Measurements from ENCODE around the gene DMWD. TPM values are rescaled to one million over a fixed set of nuclear protein-coding genes. Genes with fewer than 3 reads are reported as not detected.
A peak's percentile ranks its signal among the peaks of the same experiment; 100 is the strongest.

Gene DMWD
- total and polyA plus RNA-seq, 2 donors (not counting 1 experiment from before 2014, with no cell fraction given), result 25.1 to 86.4 TPM

DNA sequence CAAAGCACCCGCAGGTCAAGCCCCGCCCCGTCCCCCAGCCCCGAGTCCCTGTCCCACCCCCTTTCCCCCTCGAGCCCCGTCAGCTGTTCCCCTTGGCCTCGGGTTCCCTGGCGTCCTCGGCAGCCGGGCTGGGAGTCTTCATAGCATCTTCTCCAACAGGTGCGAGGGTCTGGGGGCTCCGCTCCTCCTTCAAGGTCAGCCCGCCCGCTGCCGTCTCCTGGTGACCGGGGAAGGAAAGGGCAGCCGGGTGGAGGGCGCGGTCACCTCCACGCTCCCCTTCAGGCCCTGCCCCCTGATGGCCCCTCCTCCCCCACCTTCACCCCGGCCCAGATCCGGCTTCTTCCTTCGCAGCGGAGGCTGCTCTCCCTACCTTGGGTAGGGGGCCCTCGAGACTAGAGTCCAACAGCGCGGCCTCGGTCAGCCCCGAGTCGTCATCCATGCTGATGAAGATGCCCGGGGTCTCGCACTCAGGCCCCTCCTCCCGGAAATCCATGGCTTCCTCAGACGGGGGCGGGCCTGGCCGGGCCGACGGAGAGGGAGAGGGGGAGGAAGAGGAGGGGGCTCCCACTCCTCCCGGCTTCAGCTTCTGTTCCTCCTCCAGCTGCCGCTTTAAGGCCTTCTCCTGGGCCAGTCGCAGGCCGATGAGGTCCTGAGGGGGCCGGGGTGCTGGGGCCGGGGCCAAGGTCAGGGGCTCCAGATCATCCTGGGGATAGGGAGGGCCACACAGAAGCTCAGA is 23.0 kb upstream of the DMWD start:
- 26% methylated on average over 32 of the region's 44 CpGs for WGBS (ENCODE audit: insufficient coverage)

More for the DNA sequence above, 23.0 kb upstream of the DMWD start:
- peaks cover 19 to 23% of the 10 kb centered on the region in 2 donors for H3K4me1 ChIP-seq (ENCODE audit: control insufficient read depth in 2 of 2, insufficient read depth in 2 of 2, low read length in 2 of 2)
- H3K9ac ChIP-seq (ENCODE audit: low read length), result peak overlapping the region; percentile 47
- H3K4me2 ChIP-seq (replicated peaks; ENCODE audit: low read depth, low read length, poor library complexity, severe bottlenecking), result peak overlapping the region; percentile 78
- Mint-ChIP-seq H3K9me3 (ENCODE audit: insufficient read depth) (no peaks in the 10 kb centered on the region), H3K27ac (no peak overlapping the region), H3K4me1 (peaks cover 11% of the 10 kb centered on the region), H3K4me3 (peak overlapping the region; percentile 52), H3K27me3 (peaks cover 3% of the 10 kb centered on the region)
- H3K4me3 ChIP-seq (ENCODE audit: control extremely low read depth in 1 of 5, extremely low read depth in 1 of 5, insufficient read depth in 1 of 5, low read depth in 2 of 5, low read length in 4 of 5), result peak overlapping the region in 3 of 5 experiments; percentile 23 to 36 (median 33)
- peak overlapping the region; percentile 46 for H2AFZ ChIP-seq (ENCODE audit: insufficient read depth, low read depth, low read length, poor library complexity, severe bottlenecking)
- ChIA-PET CTCF (interaction anchor here (0.7 to 2.0 kb wide), 5 partner anchors 15 to 88 kb away, joined by 3 to 23 read pairs (median 4); partner anchors contain the start of gene SIX5), POLR2A (no interaction called here)
- TF ChIP-seq, protein P1, sequence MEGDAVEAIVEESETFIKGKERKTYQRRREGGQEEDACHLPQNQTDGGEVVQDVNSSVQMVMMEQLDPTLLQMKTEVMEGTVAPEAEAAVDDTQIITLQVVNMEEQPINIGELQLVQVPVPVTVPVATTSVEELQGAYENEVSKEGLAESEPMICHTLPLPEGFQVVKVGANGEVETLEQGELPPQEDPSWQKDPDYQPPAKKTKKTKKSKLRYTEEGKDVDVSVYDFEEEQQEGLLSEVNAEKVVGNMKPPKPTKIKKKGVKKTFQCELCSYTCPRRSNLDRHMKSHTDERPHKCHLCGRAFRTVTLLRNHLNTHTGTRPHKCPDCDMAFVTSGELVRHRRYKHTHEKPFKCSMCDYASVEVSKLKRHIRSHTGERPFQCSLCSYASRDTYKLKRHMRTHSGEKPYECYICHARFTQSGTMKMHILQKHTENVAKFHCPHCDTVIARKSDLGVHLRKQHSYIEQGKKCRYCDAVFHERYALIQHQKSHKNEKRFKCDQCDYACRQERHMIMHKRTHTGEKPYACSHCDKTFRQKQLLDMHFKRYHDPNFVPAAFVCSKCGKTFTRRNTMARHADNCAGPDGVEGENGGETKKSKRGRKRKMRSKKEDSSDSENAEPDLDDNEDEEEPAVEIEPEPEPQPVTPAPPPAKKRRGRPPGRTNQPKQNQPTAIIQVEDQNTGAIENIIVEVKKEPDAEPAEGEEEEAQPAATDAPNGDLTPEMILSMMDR (IDR thresholded peaks at IDR 0.05), result no peak
- no peak for TF ChIP-seq EZH2 (IDR thresholded peaks at IDR 0.05; ENCODE audit: borderline replicate concordance, insufficient read depth, low read depth, low read length, poor library complexity, severe bottlenecking)
- ATAC-seq (ENCODE audit: low read depth) (no peak), DNase-seq (peak; percentile 45)
- H3K36me3 ChIP-seq (replicated peaks in 1 of 2; ENCODE audit: control extremely low read depth in 1 of 2, control insufficient read depth in 1 of 2, extremely low read depth in 1 of 2, insufficient read depth in 2 of 2, low read length in 1 of 2), result peaks cover 0 to 16% of the 10 kb centered on the region in 2 experiments
- H3K27me3 ChIP-seq (replicated peaks in 1 of 4; ENCODE audit: control extremely low read depth in 1 of 4, control insufficient read depth in 3 of 4, insufficient read depth in 4 of 4, low read length in 3 of 4), result peaks cover 0 to 6% (median 2%) of the 10 kb centered on the region in 4 experiments
- intact Hi-C loops (cut with micrococcal nuclease), result loop anchor here (2.0 kb wide), 2 partner anchors 23 to 201 kb away; partner anchors contain the start of gene DMWD
- H4K20me1 ChIP-seq (ENCODE audit: control insufficient read depth, insufficient read depth, low read length, poor library complexity, severe bottlenecking), result peaks cover 14% of the 10 kb centered on the region
- no peaks in the 10 kb centered on the region for H3K79me2 ChIP-seq (ENCODE audit: control insufficient read depth, insufficient read depth, low read length)
- H3K9me3 ChIP-seq (ENCODE audit: control extremely low read depth in 1 of 3, control insufficient read depth in 2 of 3, insufficient read depth in 1 of 3, low read length in 2 of 3), result no peaks in the 10 kb centered on the region
- no peak overlapping the region for H3K27ac ChIP-seq (ENCODE audit: low read length in 2 of 2)
